IMR-90 (cell line): ENCODE results near the gene YES1.

Experiments used
- CTCF ChIP-seq: conservative IDR thresholded peaks from 2 replicates; pipeline ENCODE4 v1.5.1; 2012; ENCODE audit warnings: mild to moderate bottlenecking, low read depth, low read length, improper control_type of control experiment
- FOS ChIP-seq: fragments of 150-350 bp; IDR thresholded peaks from 2 replicates; pipeline ENCODE4 v1.6.1; 2016; ENCODE audit warnings: low read depth, low read length
- MAZ ChIP-seq: IDR thresholded peaks from 2 replicates; pipeline ENCODE4 v1.6.1; 2012; ENCODE audit warnings: low read depth, mild to moderate bottlenecking, low read length, improper control_type of control experiment, moderate library complexity, borderline replicate concordance
- NFE2L2 ChIP-seq: fragments of 150-350 bp; IDR thresholded peaks from 2 replicates; pipeline ENCODE4 v1.6.1; 2016; ENCODE audit warnings: low read depth, mild to moderate bottlenecking, low read length
- POLR2A ChIP-seq: IDR thresholded peaks from 2 replicates; pipeline ENCODE4 v1.6.1; 2012; ENCODE audit warnings: mild to moderate bottlenecking, low read depth, low read length
- RFX5 ChIP-seq: IDR thresholded peaks from 2 replicates; pipeline ENCODE4 v1.8.0; 2012; ENCODE audit warnings: low read depth, mild to moderate bottlenecking, low read length, moderate library complexity
- SMC3 ChIP-seq: fragments of 150-350 bp; IDR thresholded peaks from 2 replicates; pipeline ENCODE4 v1.6.1; 2016; ENCODE audit warnings: low read depth, mild to moderate bottlenecking, antibody characterized with exemption, low read length, moderate library complexity
- TF ChIP-seq, protein P1 (sequence below): fragments of 150-350 bp; IDR thresholded peaks from 2 replicates; pipeline ENCODE4 v1.6.1; 2017; ENCODE audit warnings: mild to moderate bottlenecking, antibody characterized with exemption, low read length, low read depth

DNA sequence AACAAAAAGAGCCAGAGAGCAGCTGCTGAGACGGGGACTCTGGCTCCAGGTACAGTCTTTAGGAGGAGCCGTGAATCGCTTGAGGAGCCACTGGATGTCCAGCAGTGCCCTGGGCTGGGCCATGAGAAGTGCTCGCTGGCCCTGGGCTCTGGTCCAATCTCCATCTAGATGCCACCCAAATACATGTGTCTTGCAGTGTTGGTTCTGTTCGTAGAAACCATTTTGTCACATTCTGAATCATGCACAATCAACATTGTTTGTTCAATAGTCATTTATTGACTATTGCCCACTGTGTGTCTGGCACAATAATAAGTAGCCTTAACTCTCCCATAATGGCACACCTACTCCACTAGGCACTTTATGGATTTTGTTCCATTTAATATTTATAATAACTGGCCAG is 128.5 kb downstream of the YES1 start:
- no peak for TF ChIP-seq POLR2A
- no peak for TF ChIP-seq CTCF
- no peak for TF ChIP-seq RFX5
- no peak for TF ChIP-seq MAZ
- TF ChIP-seq SMC3: no peak
- TF ChIP-seq FOS: no peak
- no peak for TF ChIP-seq NFE2L2
- TF ChIP-seq, protein P1, sequence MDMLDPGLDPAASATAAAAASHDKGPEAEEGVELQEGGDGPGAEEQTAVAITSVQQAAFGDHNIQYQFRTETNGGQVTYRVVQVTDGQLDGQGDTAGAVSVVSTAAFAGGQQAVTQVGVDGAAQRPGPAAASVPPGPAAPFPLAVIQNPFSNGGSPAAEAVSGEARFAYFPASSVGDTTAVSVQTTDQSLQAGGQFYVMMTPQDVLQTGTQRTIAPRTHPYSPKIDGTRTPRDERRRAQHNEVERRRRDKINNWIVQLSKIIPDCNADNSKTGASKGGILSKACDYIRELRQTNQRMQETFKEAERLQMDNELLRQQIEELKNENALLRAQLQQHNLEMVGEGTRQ: no peak
